PFSK-1 (cell line): ENCODE measurements around the gene CLEC4A.

Experiments
- FOXP2 ChIP-seq: optimal IDR thresholded peaks from 2 replicates; pipeline ENCODE3; 2011; ENCODE audit warnings: borderline replicate concordance, control low read depth, inconsistent platforms; ENCODE audit not compliant: insufficient read depth; ENCODE audit errors: extremely low read length, extremely low read depth
- POLR2AphosphoS5 ChIP-seq: IDR thresholded peaks from 2 replicates; pipeline ENCODE4 v1.6.1; 2012; ENCODE audit warnings: low read depth, mild to moderate bottlenecking, control low read depth, low read length, moderate library complexity
- SIN3A ChIP-seq: IDR thresholded peaks from 2 replicates; pipeline ENCODE4 v1.6.1; 2012; ENCODE audit warnings: mild to moderate bottlenecking, low read length, moderate library complexity, borderline replicate concordance; ENCODE audit not compliant: insufficient read depth
- TAF1 ChIP-seq: IDR thresholded peaks from 2 replicates; pipeline ENCODE4 v1.6.1; 2012; ENCODE audit warnings: low read length, control low read depth, borderline replicate concordance; ENCODE audit not compliant: insufficient read depth
- TF ChIP-seq, protein P1 (sequence below), 2 experiments: IDR thresholded peaks; 2 replicates each; pipeline versions ENCODE4 v1.6.1 to v1.8.0; 2011 to 2012; ENCODE audit warnings: low read depth in 2 of 2, low read length in 2 of 2, control low read depth in 1 of 2, inconsistent platforms in 1 of 2, mild to moderate bottlenecking in 1 of 2, moderate library complexity in 1 of 2; ENCODE audit not compliant: insufficient read depth in 1 of 2

The CLEC4A gene

DNA sequence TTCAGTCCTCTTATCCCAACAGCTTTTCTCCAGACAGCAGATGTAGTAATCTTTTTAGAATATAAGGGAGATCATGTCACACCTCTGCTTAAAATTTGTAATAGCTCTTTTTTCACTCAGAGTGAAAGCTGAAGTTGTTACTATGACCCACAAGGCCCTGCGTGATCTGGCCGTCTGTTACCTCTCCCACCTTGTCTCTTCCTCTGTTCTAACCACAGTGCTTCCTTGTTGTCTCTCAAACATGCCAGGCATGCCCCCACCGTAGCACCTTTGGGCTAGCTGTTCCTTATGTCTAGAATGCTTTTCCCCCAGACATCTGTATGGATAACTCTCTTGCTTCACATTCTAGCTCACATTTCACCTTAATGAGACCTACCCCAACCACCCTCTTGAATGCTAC, 34.8 kb upstream of the CLEC4A start:
- TF ChIP-seq, protein P1, sequence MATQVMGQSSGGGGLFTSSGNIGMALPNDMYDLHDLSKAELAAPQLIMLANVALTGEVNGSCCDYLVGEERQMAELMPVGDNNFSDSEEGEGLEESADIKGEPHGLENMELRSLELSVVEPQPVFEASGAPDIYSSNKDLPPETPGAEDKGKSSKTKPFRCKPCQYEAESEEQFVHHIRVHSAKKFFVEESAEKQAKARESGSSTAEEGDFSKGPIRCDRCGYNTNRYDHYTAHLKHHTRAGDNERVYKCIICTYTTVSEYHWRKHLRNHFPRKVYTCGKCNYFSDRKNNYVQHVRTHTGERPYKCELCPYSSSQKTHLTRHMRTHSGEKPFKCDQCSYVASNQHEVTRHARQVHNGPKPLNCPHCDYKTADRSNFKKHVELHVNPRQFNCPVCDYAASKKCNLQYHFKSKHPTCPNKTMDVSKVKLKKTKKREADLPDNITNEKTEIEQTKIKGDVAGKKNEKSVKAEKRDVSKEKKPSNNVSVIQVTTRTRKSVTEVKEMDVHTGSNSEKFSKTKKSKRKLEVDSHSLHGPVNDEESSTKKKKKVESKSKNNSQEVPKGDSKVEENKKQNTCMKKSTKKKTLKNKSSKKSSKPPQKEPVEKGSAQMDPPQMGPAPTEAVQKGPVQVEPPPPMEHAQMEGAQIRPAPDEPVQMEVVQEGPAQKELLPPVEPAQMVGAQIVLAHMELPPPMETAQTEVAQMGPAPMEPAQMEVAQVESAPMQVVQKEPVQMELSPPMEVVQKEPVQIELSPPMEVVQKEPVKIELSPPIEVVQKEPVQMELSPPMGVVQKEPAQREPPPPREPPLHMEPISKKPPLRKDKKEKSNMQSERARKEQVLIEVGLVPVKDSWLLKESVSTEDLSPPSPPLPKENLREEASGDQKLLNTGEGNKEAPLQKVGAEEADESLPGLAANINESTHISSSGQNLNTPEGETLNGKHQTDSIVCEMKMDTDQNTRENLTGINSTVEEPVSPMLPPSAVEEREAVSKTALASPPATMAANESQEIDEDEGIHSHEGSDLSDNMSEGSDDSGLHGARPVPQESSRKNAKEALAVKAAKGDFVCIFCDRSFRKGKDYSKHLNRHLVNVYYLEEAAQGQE (IDR thresholded peaks at IDR 0.05; ENCODE audit: insufficient read depth in 1 of 2, low read depth in 2 of 2, low read length in 2 of 2): no peak
- TF ChIP-seq POLR2AphosphoS5: no peak
- TF ChIP-seq FOXP2: no peak
- no peak for TF ChIP-seq TAF1
- no peak for TF ChIP-seq SIN3A

GRCh38 chr12:8089716-8090115, 33.7 kb upstream of the CLEC4A start:
- TF ChIP-seq SIN3A (no peak), TAF1 (no peak), POLR2AphosphoS5 (no peak), FOXP2 (no peak)
- TF ChIP-seq, protein P1 (IDR thresholded peaks at IDR 0.05; ENCODE audit: insufficient read depth in 1 of 2, low read depth in 2 of 2, low read length in 2 of 2): no peak

DNA sequence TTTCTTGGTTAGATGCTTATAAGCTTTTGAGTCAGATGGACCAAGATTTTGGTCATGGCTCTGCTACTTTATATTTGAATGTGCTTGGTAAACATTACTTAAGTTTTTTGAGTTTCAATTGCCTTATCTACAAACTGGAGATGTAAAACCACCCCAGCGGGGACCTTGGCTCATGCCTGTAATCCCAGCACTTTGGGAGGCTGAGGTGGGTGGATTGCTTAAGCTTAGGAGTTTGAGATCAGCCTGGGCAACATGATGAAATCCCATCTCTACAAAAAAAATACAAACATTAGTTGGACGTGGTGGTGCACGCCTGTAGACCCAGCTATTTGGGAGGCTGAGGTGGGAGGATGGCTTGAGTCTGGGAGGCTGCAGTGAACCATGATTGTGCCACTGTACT, 30.1 kb upstream of the CLEC4A start:
- TF ChIP-seq, protein P1 (IDR thresholded peaks at IDR 0.05; ENCODE audit: insufficient read depth in 1 of 2, low read depth in 2 of 2, low read length in 2 of 2): no peak
- no peak for TF ChIP-seq FOXP2
- TF ChIP-seq TAF1: no peak
- TF ChIP-seq POLR2AphosphoS5: no peak
- TF ChIP-seq SIN3A: no peak

- TF ChIP-seq SIN3A: no peak
- TF ChIP-seq POLR2AphosphoS5: no peak
- no peak for TF ChIP-seq TAF1
- no peak for TF ChIP-seq FOXP2
- TF ChIP-seq, protein P1 (IDR thresholded peaks at IDR 0.05; ENCODE audit: insufficient read depth in 1 of 2, low read depth in 2 of 2, low read length in 2 of 2): no peak
Measured at GRCh38 chr12:8096281-8096915, 27.0 kb upstream of the CLEC4A start.

- TF ChIP-seq, protein P1 (IDR thresholded peaks at IDR 0.05; ENCODE audit: insufficient read depth in 1 of 2, low read depth in 2 of 2, low read length in 2 of 2): no peak
- no peak for TF ChIP-seq TAF1
- no peak for TF ChIP-seq SIN3A
- no peak for TF ChIP-seq FOXP2
- no peak for TF ChIP-seq POLR2AphosphoS5
Measured at GRCh38 chr12:8099235-8099634, 24.2 kb upstream of the CLEC4A start.
